ENCODE results near the gene PGM3.
"Not testable (repeated sequence)": the region's sequence is repeated elsewhere in the genome, so short reads cannot be mapped to it uniquely, and the experiment has no call there.

PGM3 gene

GRCh38 chr6:83192871-83193746 is at the start of gene PGM3, which contains the start of gene RWDD2A:
Gene PGM3 (minus strand): TSS chr6:83193265. CDS start chr6:83191012, 2,253 bp downstream.
Gene RWDD2A (plus strand): TSS chr6:83193357. CDS start chr6:83194452, 1,095 bp downstream.
- DNase-seq = peak; percentile 91

GRCh38 chr6:83231146-83231545 is 38.1 kb upstream of the PGM3 start:
- no peak for DNase-seq

GRCh38 chr6:83226517-83226916 is 33.5 kb upstream of the PGM3 start:
- no peak for DNase-seq

- no peak for DNase-seq
These were observed 28.9 kb upstream of the PGM3 start for GRCh38 chr6:83221889-83222479.

GRCh38 chr6:83221276-83221675 is 28.2 kb upstream of the PGM3 start:
- no peak for DNase-seq

- no peak for DNase-seq
These were observed 27.1 kb upstream of the PGM3 start for GRCh38 chr6:83220121-83220520.

GRCh38 chr6:83218646-83219045 is 25.6 kb upstream of the PGM3 start:
- no peak for DNase-seq

GRCh38 chr6:83216806-83217205 is 23.7 kb upstream of the PGM3 start:
- no peak for DNase-seq

GRCh38 chr6:83215131-83216047 is 22.3 kb upstream of the PGM3 start:
- peak; percentile 57 for DNase-seq

- DNase-seq = no peak
These were observed 9.0 kb upstream of the PGM3 start for GRCh38 chr6:83202031-83202430.

GRCh38 chr6:83199863-83200225 is 6.8 kb upstream of the PGM3 start:
- DNase-seq = no peak

- DNase-seq = no peak
These were observed 6.3 kb upstream of the PGM3 start for GRCh38 chr6:83199173-83199862.

GRCh38 chr6:83198486-83199172 is 5.6 kb upstream of the PGM3 start:
- no peak for DNase-seq

- peak; percentile 59 for DNase-seq
These were observed 892 bp upstream of the PGM3 start for GRCh38 chr6:83193747-83194566.

- DNase-seq = no peak
These were observed 609 bp downstream of the PGM3 start for GRCh38 chr6:83192456-83192855.

- DNase-seq = not testable (repeated sequence)
These were observed 1.1 kb downstream of the PGM3 start for GRCh38 chr6:83191974-83192373.

GRCh38 chr6:83190626-83191025 is 2.4 kb downstream of the PGM3 start:
- DNase-seq = no peak

- no peak for DNase-seq
These were observed 4.6 kb downstream of the PGM3 start for GRCh38 chr6:83188501-83188900.

- no peak for DNase-seq
These were observed 8.0 kb downstream of the PGM3 start for GRCh38 chr6:83185096-83185495.

GRCh38 chr6:83183082-83183828 is 9.8 kb downstream of the PGM3 start:
- no peak for DNase-seq
